Stimulated activated CD8-positive, alpha-beta memory T cell treated with anti-CD3 and anti-CD28 coated beads, Interleukin-4, amount 100 ng/mL, for 1 hour (primary cell): ENCODE results near the gene CTTN.
"Not testable (repeated sequence)": the region's sequence is repeated elsewhere in the genome, so short reads cannot be mapped to it uniquely, and the experiment has no call there.

Experiments
- DNase-seq, 2 donors: peaks; one replicate each; pipeline ENCODE4 v3.0.0-alpha.2; 2020; ENCODE audit warnings: low read depth in 2 of 2, low spot score in 1 of 2

Gene CTTN

DNA sequence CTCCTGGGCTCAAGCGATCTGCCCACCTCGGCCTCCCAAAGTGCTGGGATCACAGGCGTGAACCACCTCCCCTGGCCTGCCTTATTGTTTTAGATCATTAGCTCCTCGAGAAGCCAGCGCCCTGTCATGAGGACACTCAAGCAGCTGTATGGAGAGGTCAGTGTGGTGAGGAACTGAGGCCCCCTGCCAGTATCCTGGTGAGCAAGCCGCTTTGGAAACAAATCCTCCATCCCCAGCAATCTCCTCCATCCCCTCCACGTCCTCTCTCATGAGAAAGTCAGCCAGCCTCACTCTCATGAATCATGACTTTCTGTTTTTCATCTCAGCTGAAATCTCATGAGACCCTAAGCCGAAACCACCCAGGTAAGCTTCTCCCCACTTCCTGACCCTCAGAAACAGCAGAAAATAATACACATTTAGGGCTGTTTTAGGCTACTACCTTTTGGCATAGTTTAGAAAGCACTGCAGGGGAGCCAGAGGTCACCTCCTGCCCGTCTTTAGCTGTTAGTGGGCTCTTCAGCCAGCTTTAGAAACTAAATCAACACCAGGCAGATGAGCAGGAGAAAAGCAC lies 56.0 kb downstream of the CTTN start:
- no peak for DNase-seq

DNA sequence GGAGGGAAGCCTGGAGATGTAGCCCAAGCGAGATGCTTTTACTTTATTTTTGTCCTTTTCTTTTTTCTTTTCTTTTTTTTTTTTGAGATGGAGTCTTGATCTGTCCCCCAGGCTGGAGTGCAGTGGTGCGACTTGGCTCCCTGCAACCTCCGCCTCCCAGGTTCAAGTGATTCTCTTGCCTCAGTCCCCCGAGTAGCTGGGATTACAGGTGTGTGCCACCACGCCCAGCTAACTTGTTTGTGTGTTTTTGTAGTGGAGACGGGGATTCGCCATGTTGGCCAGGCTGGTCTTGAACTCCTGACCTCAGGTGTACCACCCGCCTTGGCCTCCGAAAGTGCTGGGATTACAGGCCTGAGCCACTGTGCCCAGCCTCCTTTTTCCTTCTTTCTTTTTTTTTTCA lies 56.5 kb downstream of the CTTN start:
- not testable (repeated sequence) for DNase-seq

DNA sequence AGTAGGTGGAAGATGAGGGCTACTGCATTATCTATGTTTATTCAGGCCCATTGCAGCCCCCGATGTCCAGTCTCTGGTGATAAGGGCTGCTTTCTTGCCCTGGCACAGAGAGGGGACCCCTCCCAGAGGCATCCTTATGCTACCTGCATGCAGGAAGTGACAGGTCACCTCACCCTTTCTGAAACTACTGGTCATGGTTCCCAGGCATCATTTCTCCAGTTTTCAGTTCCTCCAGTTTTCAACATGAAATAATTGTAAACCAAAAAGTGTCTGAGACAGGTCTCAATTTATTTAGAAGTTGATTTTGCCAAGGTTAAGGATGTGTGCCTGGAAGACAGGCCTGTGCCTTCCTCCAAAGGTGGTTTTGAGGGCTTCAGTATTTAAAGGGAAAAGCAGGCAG lies 57.0 kb downstream of the CTTN start:
- no peak for DNase-seq

DNA sequence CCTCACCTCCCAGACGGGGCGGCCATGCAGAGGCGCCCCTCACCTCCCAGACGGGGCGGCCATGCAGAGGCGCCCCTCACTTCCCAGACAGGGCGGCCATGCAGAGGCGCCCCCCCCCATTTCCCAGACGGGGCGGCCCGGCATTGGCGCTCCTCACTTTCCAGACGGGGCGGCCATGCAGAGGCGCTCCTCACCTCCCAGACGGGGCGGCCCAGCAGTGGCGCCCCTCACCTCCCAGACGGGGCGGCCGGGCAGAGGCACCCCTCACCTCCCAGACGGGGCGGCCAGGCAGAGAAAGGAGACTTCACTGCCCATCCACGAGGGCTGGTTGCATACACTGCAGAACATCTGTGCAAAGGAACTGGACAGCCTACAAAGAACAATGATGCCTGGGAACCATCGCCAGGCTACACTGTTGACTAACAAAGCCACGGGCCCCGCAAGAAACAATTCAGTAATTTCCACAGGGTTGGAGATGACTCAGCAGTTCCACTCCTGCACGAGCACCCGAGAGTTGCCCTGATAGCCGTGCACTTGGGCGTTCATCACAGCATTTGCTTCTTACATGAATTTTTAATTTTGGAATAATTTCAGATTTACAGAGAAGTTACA lies 58.7 kb downstream of the CTTN start:
- no peak for DNase-seq

DNA sequence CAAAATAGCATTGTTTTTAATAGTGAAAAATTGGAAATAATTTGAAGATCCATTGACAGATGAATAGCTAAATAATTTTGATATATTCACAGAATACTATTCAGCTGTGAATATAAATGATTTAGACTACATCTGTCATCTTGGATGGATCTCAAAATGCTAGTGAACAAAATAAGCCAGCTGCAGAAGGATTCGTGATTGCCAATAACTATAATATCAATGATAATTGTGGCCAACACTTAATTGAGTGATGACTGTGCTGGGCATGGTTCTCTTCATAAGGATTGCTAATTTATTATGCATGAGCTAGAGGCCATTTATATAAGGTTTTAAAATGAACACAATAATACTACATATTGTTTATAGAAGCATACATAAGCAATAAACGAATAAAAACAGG lies 60.4 kb downstream of the CTTN start:
- no peak for DNase-seq

DNA sequence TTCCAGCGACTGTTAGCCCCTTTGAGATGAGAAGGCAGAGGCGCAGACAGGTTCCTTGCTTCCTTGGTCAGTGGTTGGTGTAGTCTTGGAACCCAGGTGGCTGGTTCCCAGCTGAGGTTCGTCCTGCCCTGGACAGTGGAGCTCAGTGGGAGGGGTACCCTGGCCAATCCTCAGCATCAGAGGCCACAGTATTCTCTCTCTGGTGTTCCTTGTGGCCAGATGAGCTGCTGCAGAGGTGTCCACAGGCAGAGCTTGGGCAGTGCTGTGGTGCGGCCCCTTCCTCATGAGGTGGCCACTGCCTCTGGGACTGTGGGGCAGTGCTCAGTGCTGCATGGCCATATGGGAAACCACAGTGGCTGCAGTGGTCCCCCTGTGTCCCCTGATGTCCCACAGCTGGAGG lies 61.8 kb downstream of the CTTN start:
- DNase-seq: no peak

DNA sequence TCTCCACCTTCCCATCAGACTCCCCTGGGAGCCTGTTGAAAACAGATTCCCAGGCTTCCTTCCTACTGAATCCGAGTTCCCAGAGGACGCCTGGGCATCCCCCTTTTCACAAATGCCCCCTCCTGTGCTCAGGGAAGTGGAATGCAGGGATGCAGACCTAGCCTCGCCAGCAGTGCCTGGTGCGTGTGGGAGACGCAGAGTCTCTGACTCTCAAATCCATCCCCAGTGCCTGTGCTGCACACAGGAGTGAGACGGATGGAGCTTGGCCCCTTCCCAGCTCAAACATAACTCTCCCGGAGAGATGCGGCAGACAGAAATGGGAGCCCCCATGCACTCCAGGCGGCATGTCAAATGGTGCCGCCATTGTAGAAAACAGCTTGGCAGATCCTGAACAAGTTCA lies 62.6 kb downstream of the CTTN start:
- DNase-seq: no peak

DNA sequence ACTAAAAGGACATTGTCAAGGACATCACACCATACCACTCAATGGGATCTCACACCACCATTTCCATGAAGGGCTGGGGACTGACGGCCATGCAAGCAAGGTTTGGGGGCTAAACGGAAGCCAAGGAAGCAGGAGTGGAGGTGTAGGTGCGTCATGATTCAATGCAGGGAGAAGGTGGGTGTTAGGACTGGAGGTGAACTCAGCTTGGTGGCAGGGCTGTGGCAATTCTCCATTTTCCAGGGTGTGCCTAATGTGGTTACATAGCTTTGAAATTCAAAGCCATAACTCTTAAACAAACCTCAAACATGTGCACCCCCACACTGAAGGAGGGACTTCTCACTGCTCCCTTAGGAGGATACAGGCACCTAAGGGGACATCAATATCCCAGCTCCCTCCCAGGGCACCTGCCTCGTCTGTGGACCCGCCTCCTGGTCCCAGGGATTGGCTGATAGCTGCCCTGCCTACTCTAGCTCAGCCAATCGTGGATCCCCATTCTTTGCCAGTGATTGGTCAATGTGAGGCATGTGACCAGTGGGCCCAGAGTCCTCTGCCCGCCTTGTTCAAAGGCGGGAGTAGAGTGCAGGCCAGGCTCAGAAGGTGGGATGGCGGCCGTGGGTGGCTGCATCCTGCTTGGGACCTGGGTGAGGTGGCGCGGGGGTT lies 64.6 kb downstream of the CTTN start:
- no peak for DNase-seq

DNA sequence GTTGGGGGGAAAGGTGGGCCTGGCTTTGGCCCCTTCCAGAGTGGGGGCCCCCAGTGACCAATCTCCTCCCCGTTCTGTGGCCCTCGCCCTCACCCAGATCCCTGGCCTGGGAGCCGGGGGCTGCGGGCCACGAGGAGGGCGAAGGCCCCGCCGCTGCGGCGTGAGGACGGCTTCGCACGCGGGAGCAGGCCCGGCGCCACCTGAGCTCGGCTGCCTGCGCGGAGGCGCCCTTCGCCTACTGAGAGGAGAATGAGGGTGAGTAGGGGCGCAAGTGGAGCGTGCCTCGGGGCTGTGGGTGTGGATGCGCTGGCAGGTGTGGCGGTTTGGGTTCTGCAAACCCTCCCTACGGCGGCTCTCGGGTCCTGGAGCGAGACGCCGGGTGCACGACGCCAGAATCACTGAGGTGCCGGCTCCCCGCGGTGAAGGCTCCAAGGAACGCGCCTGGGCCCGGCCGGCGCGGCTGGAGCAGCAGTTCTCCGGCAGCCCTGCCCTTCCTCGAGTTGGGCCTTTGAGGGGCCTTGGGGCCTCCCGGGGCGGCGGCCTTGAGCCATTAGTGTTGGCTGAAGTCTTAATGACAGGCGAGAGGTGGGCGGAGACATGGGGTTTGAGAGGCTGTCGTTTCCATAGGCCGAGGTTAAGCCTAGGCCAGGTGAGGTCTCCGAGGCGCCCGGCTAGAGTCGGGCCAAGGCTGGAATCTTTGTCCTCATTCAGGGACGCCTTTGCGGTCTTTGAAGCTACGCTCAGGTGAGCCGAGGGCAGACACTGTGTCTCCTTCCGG lies 65.3 kb downstream of the CTTN start:
- no peak for DNase-seq

DNA sequence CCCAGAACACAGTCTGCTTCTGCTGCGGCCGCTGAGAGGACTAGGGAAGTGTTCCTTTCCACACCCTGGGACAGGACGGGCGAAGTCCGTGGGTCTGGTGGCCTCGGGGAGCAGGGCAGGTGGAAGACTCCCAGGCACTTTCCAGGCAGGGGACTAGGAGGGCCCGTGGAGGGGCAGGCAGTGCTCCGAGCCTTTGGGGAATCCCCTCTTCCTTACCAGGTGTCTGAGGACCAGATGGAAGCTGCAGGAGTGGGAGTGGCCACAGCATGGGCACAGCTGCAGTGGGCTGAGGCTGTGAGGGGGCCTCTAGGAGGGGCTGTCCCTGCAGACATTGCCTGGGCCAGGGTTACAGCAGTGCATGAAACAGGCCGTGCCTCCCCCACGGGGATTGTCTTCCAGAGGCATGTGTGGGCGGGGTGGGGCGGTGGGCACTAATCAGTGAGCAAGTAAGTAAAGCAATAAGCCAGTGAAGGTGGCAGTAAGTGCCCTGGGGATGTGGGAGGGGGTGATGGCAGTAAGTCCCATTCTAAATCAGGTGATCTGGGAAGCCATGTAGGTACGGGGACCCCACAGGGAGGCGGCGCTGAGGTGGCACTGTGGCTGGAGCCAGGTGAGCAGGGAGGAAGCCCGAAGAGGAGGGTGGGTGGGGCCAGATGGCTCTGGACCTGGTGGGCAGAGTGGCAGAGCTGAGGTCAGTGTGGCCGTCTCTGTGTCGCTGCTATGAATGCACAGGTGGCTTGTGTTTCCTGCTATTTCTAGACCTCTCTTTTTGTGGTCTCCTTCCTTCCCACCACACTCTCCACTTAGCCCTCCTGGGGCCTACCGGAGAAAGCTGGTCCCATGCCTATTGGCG lies 66.4 kb downstream of the CTTN start:
- DNase-seq: no peak

DNA sequence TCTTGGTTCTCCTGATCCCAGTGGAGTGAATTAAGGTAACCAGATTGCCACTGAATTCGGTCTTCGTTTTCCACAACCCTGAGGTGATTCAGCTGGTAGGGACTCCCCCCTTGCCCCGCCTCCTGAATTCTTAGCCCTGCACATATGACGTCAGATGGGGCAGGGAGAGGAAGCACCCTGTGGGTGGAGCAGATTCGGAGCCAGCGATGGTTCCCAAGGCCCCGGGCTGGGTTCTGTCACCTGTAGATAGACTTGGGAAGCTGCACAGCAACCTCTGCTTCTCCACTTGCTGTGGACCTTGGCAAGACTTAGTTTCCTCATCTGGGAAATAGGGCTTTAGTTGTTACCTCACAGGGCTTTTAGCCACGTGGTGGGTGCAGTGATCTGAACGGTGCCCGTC lies 67.8 kb downstream of the CTTN start:
- no peak for DNase-seq

DNA sequence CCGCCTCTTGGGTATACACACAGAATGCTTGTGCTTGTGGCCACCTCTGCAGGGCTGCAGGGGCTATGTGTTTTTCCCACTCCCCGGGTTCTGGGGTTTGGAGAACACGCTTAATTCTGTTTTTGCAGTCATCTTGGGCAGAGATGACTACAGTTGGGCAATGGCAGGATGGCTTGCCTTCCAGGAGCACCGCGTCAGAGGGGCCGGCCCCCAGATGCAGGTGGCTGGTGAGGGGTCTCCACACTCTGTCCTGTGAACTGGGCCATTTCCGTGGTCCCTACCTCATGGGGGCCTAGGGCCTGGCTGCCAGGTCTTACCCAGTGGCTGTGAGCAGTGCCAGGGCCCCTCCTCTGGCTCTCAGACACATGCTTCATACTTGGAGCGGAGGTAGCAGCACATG lies 68.3 kb downstream of the CTTN start:
- no peak for DNase-seq

DNA sequence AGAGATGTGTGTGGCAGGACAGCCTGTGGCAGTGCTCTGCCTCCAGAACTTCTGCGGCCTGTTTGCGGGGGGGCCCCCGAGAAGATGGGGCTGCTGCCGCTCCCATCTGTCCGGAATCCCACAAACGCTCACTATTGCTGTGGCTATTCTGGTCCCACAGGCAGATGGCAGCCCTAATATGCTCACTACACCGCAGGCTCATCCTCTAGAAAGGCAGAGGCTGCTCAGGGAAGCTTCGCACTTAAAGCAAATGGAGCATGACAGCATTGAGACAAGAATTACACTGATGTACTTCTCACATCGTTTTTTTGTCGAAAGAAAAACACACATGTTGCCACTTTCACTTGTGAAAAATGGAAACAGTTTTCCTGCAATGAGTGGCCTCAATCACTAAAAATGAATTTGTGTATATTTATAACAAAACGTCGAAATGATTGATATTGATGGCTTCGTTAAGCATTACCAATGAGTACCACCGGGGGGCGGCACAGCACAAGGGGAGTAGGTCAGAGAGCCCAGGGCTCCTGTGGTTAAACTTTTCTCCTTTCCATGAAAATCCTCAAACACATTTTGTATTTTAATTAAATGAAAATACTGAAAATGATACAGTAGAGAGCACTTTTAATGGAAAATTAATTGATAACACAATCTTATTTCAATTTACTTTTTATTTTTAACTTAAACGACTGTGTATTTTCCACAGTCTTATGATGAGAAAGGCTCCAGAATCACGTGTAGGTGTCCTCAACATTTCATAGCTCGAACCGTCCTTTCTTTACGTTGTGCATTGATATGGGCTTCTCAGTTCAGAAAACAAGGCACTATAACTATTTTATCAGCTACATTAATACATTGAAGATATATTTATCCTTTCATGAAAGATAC lies 69.1 kb downstream of the CTTN start:
- no peak for DNase-seq

DNA sequence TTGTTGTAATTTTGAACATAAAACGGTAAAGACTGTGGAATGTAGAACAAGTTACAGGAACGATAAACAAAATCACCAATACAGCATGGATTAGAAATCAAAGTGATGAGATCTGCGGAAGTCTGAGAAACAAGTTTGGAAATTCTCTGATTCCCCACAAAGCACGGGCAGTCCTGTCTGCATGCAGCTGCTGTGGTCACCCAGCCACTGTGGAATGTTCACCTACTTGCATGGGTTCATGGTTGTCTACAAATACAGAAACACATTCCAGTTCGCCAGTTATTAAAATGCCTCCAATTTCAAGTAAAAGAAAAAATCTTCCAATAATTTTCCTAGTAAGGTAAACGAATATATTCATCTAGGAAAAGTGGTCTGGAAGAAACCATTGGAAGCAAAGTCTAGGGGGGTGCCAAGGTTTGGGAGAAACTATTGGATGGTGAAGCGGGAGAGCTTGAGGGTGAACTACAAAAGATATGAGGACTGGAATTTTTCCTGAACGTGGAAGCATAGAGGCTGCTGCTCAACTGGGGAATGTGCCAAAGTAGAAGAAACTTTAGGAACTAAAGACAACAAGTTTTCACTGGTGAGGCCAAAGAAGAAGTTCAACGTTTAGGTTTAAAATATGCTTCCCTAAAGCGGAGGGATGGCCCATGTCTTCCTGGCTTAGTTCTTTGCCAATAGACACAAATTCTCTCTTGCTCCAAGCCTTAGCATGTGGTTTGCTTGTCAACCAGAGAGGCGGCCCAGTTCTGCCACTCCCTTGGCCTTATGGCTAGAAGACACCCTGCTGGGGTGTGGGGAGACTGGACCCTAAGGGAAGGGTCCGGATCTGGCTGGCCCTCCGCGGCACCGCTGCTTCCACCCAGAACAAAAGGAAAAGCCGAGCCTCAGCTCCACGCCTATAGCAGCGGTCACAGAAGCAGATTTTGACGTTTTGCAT lies 70.2 kb downstream of the CTTN start:
- DNase-seq: no peak

DNA sequence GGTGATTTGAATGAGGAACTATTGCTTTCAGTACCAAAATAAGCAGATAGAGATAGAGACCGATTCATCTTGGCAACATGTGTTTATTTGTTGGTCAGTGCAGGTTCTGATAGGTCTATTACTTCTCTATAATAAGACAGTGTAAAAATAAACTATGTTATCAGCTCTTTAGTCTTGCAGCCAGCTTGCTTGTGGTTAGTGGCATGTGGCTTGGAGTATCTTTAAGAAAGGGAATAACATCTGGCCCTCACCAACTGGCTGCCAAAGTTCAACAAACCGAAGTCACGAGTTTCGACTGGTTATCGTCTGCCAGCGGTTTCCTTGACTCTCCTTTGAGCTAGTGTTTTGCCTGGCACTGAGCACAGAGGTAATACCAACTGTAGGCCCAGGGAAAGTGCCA lies 71.8 kb downstream of the CTTN start:
- DNase-seq: no peak

DNA sequence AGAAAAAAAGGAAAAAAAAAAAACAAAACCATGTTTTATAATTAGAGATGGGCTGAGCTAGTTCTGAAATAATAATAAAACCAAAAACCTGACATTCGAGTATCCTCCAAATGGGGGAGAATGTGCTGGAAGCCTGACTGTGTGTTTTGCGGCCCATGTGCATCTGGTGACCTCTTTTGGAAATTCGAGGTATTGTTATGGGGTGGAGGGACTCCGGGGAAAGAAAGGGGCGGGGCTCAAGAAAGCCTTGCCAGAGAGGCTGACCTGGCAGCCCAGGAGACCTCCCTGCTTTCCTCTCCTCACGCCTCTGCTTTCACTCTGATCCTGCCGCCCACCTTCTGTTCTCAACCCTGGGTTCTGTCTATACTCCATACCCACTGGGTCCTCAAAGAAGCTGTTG lies 72.9 kb downstream of the CTTN start:
- DNase-seq: no peak

DNA sequence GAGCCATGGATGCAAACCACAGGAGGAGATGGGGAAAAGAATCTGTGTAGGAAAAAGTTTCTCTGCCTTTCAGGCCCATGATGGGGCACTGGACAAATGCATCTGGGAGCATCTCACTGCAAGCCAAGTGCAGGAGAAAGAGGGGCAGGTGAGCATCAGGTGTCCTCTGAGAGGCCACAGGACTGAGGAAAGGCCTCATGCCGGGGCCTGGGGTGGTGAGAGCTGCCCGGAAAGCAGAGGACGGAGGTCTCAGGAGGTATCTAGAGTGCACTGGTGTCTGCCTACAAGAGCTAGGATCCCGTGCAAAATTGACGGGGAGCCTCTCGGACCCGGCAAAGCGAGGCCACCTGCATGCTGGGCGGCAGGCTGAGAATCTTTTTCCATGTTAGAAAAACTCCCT lies 73.9 kb downstream of the CTTN start:
- no peak for DNase-seq

DNA sequence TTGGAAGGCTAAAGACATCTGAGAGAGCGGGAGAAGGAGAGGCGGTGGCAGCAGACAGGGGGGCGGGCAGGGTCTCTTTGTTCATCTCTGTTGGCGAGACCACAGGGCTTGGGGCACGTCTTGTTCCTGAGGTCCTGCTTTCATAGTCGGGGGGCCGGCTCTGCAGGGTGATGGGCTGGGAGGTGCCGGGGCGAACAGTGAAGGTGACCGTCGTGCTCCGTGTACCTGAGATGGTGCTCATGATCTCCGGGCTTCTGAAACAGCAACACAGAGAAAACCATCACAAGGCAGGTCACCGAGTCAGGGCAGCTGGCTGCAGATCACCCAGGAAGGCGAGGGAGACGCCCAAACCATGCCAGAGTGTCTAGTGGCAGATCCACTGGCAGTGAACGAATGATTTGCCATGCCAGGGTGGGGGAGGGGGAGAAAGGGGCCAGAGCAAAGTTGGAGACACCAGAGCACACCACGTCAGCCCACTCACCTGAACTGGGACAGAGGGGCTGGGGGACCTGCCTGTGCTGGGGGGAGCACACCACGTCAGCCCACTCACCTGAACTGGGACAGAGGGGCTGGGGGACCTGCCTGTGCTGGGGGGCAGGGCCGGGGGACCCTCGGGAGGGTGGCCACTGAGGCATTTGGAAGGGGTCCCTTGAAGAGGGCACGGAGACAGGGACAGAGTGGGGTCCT lies 75.0 kb downstream of the CTTN start:
- no peak for DNase-seq
